PC-3 (cell line): Measurements from ENCODE around the gene TSSC4. TPM values are rescaled to one million over a fixed set of nuclear protein-coding genes. Genes with fewer than 3 reads are reported as not detected.

Source experiments
- ATAC-seq: fragments of 200-7000 bp; cut with Tn5 transposase; 2 replicates; pipeline ENCODE4 v1.9.1; 2020; ENCODE audit warnings: mild to moderate bottlenecking, moderate library complexity
- BruUV-seq: library from RNA; stranded (reverse); fragments of 400-500 nt; replicated peaks from 2 replicates; lab custom pipeline; 2021; lab: Mats Ljungman, UMichigan
- CTCF ChIA-PET: fragments of 300-600 bp; sonication (Branson Sonifier 250); formaldehyde crosslinking; loops from one replicate; lab custom pipeline; 2022; ENCODE audit warnings: antibody characterized with exemption; lab: Charles Lee
- POLR2A ChIA-PET: fragments of 300-600 bp; sonication (Branson Sonifier 250); formaldehyde crosslinking; loops from one replicate; lab custom pipeline; 2022; ENCODE audit warnings: antibody characterized with exemption; ENCODE audit not compliant: unreplicated experiment; lab: Charles Lee
- DNase-seq: peaks from one replicate; pipeline ENCODE4 v3.0.0-alpha.2; 2015
- H2AFZ ChIP-seq: fragments of 300-600 bp; sonication (generic); 2 replicates; pipeline ENCODE4 v1.6.0; 2016; ENCODE audit warnings: antibody characterized with exemption, low read length
- H3F3A ChIP-seq: fragments of 300-600 bp; sonication (generic); one replicate; pipeline ENCODE4 v1.6.0; 2017; ENCODE audit warnings: antibody characterized with exemption, low read length, control low read depth, mild to moderate bottlenecking; ENCODE audit not compliant: unreplicated experiment
- H3K27ac ChIP-seq: fragments of 300-600 bp; sonication (generic); 2 replicates; pipeline ENCODE4 v1.5.1; 2016; ENCODE audit warnings: mild to moderate bottlenecking, low read length
- H3K27me3 ChIP-seq: fragments of 300-600 bp; sonication (generic); 2 replicates; pipeline ENCODE4 v1.6.1; 2016; ENCODE audit warnings: low read length, mixed read lengths
- H3K36me3 ChIP-seq: fragments of 300-600 bp; sonication (generic); 2 replicates; pipeline ENCODE4 v1.6.1; 2016; ENCODE audit warnings: low read depth, mixed run types, low read length, mixed read lengths
- H3K4me1 ChIP-seq: fragments of 300-600 bp; sonication (generic); 2 replicates; pipeline ENCODE4 v1.5.1; 2016; ENCODE audit warnings: low read length; ENCODE audit not compliant: insufficient read depth
- H3K4me2 ChIP-seq: fragments of 300-600 bp; sonication (generic); 2 replicates; pipeline ENCODE4 v1.6.0; 2016; ENCODE audit warnings: low read length
- H3K4me3 ChIP-seq: fragments of 300-600 bp; sonication (generic); 2 replicates; pipeline ENCODE4 v1.5.1; 2016; ENCODE audit warnings: mild to moderate bottlenecking, low read length, mixed read lengths
- H3K79me2 ChIP-seq: fragments of 300-600 bp; sonication (generic); 2 replicates; pipeline ENCODE4 v1.6.1; 2017; ENCODE audit warnings: low read length, mixed read lengths
- H3K9ac ChIP-seq: fragments of 300-600 bp; sonication (generic); 2 replicates; pipeline ENCODE4 v1.6.0; 2016; ENCODE audit warnings: mild to moderate bottlenecking, low read length
- H3K9me2 ChIP-seq: fragments of 300-600 bp; sonication (generic); replicated peaks from 2 replicates; pipeline ENCODE4 v1.6.1; 2016; ENCODE audit warnings: mixed run types, low read length, mixed read lengths
- H3K9me3 ChIP-seq: fragments of 300-600 bp; sonication (generic); 2 replicates; pipeline ENCODE4 v1.6.1; 2016; ENCODE audit warnings: low read length, mixed read lengths
- H4K20me1 ChIP-seq: fragments of 300-600 bp; sonication (generic); 2 replicates; pipeline ENCODE4 v1.6.1; 2016; ENCODE audit warnings: low read length, mixed read lengths
- CTCF ChIP-seq: fragments of 300-600 bp; sonication (generic); conservative IDR thresholded peaks from 2 replicates; pipeline ENCODE4 v1.5.1; 2017; ENCODE audit warnings: antibody characterized with exemption, low read depth, mild to moderate bottlenecking, low read length
- EZH2 ChIP-seq: fragments of 300-600 bp; sonication (generic); IDR thresholded peaks from one replicate; pipeline ENCODE4 v1.6.1; 2017; ENCODE audit warnings: antibody characterized with exemption, mild to moderate bottlenecking, low read length; ENCODE audit not compliant: unreplicated experiment
- EZH2phosphoT487 ChIP-seq: fragments of 300-600 bp; sonication (generic); IDR thresholded peaks from 2 replicates; pipeline ENCODE4 v1.6.1; 2018; ENCODE audit warnings: mild to moderate bottlenecking, antibody characterized with exemption, low read length, borderline replicate concordance
- intact Hi-C: fragments of 100-400 bp; cut with micrococcal nuclease; formaldehyde crosslinking; loops from 2 replicates; pipeline ENCODE4 v1.9.0; 2023
- total RNA-seq: library from RNA; depleted of rRNA; stranded (reverse); fragments of >200 nt; gene quantifications from 2 replicates; pipeline ENCODE4 v1.2.3, GENCODE V29; 2014

The TSSC4 gene
- total RNA-seq, 1 experiment from 2014 or later: 88.3 TPM

GRCh38 chr11:2417856-2418692 is 17.5 kb downstream of the TSSC4 start:
- Histone ChIP-seq H3F3A (no peaks in the 10 kb centered on the region), H3K9ac (no peak overlapping the region), H4K20me1 (no peaks in the 10 kb centered on the region), H3K79me2 (no peaks in the 10 kb centered on the region), H3K9me2 (no peaks in the 10 kb centered on the region), H3K36me3 (no peaks in the 10 kb centered on the region), H3K4me1 (0 out of 2 replicates have a peak, but pooled peaks cover 3% of the 10 kb centered on the region), H3K4me2 (no peak overlapping the region), H3K4me3 (no peak overlapping the region), H3K9me3 (no peaks in the 10 kb centered on the region), H2AFZ (no peak overlapping the region), H3K27ac (no peak overlapping the region), H3K27me3 (no peaks in the 10 kb centered on the region)
- CTCF ChIA-PET: interaction anchor here (1.0 kb wide), 1 partner anchor 115 kb away, joined by 3 read pairs; no protein-coding TSS in a partner anchor
- no peak for ATAC-seq
- no TSS peak for BruUV-seq
- TF ChIP-seq EZH2phosphoT487: no peak
- no peak for TF ChIP-seq CTCF
- no peak for TF ChIP-seq EZH2
- intact Hi-C loops: no loop called here
- POLR2A ChIA-PET: interaction anchor here (0.8 kb wide), 1 partner anchor 18 kb away, joined by 4 read pairs; the partner anchor contains the start of gene TSSC4
- no peak for DNase-seq

GRCh38 chr11:2418693-2419360 is 18.3 kb downstream of the TSSC4 start:
- CTCF ChIA-PET: interaction anchor here (0.6 to 1.6 kb wide), 4 partner anchors 18 to 114 kb away, joined by 3 to 21 read pairs (median 6); partner anchors contain the start of gene TSSC4
- DNase-seq (no peak), ATAC-seq (no peak)
- H3K9ac ChIP-seq: no peak overlapping the region
- no peak overlapping the region for H3K4me3 ChIP-seq
- no peak overlapping the region for H3K27ac ChIP-seq
- POLR2A ChIA-PET: no interaction called here
- intact Hi-C loops: no loop called here
- no peaks in the 10 kb centered on the region for H3K9me2 ChIP-seq
- H4K20me1 ChIP-seq: no peaks in the 10 kb centered on the region
- no TSS peak for BruUV-seq
- 0 out of 2 replicates have a peak, but pooled peaks cover 3% of the 10 kb centered on the region for H3K4me1 ChIP-seq
- no peaks in the 10 kb centered on the region for H3K9me3 ChIP-seq
- TF ChIP-seq EZH2 (no peak), CTCF (no peak), EZH2phosphoT487 (no peak)
- no peaks in the 10 kb centered on the region for H3K27me3 ChIP-seq
- H3K4me2 ChIP-seq: no peak overlapping the region
- H3F3A ChIP-seq: no peaks in the 10 kb centered on the region
- no peak overlapping the region for H2AFZ ChIP-seq
- no peaks in the 10 kb centered on the region for H3K79me2 ChIP-seq
- no peaks in the 10 kb centered on the region for H3K36me3 ChIP-seq
